ENCODE measurements around the gene CEACAM5.
"Not testable (repeated sequence)": the region's sequence is repeated elsewhere in the genome, so short reads cannot be mapped to it uniquely, and the experiment has no call there.

The CEACAM5 gene

GRCh38 chr19:41744850-41745249 lies 36.4 kb downstream of the CEACAM5 start:
- no peak for DNase-seq

GRCh38 chr19:41745756-41746155 lies 37.3 kb downstream of the CEACAM5 start:
- no peak for DNase-seq

GRCh38 chr19:41746593-41747227 lies 38.3 kb downstream of the CEACAM5 start:
- DNase-seq, result peak; percentile 16

- no peak for DNase-seq
Measured at GRCh38 chr19:41748012-41748411, 39.6 kb downstream of the CEACAM5 start.

- not testable (repeated sequence) for DNase-seq
Measured at GRCh38 chr19:41750248-41751134, 42.1 kb downstream of the CEACAM5 start.

GRCh38 chr19:41753159-41753558 lies 44.7 kb downstream of the CEACAM5 start:
- no peak for DNase-seq

- peak; percentile 6 for DNase-seq
Measured at GRCh38 chr19:41753936-41754529, 45.6 kb downstream of the CEACAM5 start.

GRCh38 chr19:41755328-41755913 lies 47.0 kb downstream of the CEACAM5 start, which contains the start of gene CEACAM6:
Gene CEACAM6 (plus strand): TSS chr19:41755530. CDS start chr19:41755639, 109 bp downstream.
- no peak for DNase-seq

GRCh38 chr19:41758846-41759245 lies 50.4 kb downstream of the CEACAM5 start:
- no peak for DNase-seq

GRCh38 chr19:41767115-41767514 lies 58.7 kb downstream of the CEACAM5 start:
- no peak for DNase-seq

GRCh38 chr19:41768105-41768504 lies 59.7 kb downstream of the CEACAM5 start:
- DNase-seq, result not testable (repeated sequence)

GRCh38 chr19:41769608-41770007 lies 61.2 kb downstream of the CEACAM5 start:
- DNase-seq, result no peak

GRCh38 chr19:41771410-41771809 lies 63.0 kb downstream of the CEACAM5 start:
- no peak for DNase-seq

GRCh38 chr19:41774515-41774980 lies 66.1 kb downstream of the CEACAM5 start:
- no peak for DNase-seq

- no peak for DNase-seq
Measured at GRCh38 chr19:41776700-41777099, 68.3 kb downstream of the CEACAM5 start.

All from fibroblast of upper back skin (primary cell).